Medulla oblongata (tissue), 1 donor: Measurements from ENCODE around the gene SLC38A4.
"Not testable (repeated sequence)": the region's sequence is repeated elsewhere in the genome, so short reads cannot be mapped to it uniquely, and the experiment has no call there.

Experiments
- DNase-seq: peaks from one replicate; pipeline ENCODE4 v3.0.0-alpha.2; 2015; ENCODE audit errors: extremely low spot score

Gene SLC38A4

GRCh38 chr12:46825591-46826414, at the start of gene SLC38A4:
Gene SLC38A4 (minus strand): TSS chr12:46825997. CDS start chr12:46793071, 32,926 bp downstream.
- no peak for DNase-seq

- DNase-seq: no peak
These were observed 49.3 kb upstream of the SLC38A4 start for GRCh38 chr12:46875095-46875494.

DNA sequence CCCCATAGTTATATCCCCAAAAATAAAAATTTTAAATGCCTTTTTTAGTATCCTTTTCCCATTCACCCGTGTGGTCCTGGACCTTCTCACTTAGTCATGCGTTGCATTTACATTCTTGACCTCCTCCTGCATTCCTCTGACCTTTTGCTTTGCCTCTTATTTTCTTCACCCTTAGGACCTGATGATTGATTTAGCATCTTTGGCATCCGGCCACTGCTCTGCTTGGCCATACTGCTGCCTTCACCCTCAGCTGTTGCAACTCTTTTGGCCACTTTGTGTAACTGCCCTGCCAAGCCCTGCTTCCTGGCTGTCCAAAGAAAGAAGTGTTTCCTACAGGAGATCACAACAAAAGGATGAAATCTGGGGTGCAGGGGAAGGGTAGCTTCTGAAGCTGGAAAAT, 48.8 kb upstream of the SLC38A4 start:
- no peak for DNase-seq

GRCh38 chr12:46872135-46872534, 46.3 kb upstream of the SLC38A4 start:
- no peak for DNase-seq

DNA sequence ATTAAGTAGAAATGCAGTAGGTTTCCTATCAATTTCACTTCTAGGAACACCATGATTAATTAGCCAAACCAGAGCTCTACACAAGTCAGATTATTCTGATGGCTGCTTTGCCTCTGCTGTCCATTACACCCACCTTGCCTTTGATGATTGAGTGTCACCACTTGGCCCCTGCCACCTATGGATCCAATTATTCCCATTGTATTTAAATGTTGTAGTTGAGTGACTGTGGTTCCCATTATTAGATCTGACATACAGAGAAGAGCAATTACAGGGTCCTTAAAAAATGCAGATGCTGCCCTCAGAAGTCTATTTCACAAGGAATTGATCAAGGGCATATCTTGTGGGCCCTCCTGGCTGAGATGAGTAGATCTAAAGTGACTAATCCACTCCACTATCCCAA, 39.5 kb upstream of the SLC38A4 start:
- no peak for DNase-seq

DNA sequence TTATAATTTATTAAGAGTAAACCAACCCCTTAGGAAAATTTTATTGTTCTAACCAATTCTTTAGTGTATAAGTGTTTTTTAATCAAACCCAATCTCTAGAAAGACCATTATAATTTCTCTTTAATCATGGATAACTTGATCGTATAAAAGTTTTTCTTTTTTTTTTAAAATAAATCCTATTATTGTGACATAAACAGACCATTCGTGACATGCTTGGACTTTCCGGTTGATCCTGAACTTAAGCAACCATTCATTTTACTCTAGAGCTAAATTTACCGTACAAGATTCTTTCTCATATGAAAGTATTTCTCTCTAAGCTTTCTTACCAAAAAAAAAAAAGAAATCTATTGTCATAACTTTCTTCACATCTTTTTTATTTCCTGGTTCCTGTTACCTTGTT, 32.6 kb upstream of the SLC38A4 start:
- DNase-seq: no peak

DNA sequence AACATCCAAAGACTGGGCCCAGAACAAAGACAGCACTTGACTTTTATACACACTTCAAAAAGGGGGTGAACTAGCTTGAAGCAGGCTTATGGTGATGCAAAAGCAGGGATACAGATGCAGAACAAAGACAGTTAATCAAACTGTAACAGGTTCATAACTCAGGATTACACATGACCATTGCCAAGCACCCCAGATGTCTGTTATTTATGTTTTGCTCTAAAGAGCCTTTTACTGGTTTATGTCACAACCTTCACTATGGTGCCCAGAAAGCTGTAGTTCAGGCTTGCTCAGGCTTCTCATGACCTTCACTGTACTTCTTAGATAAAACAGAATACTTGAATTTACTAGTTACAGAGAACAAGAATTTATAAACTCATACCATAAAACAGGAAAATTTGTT, 31.7 kb upstream of the SLC38A4 start:
- DNase-seq: no peak

- DNase-seq: no peak
These were observed 30.0 kb upstream of the SLC38A4 start for GRCh38 chr12:46855760-46856159.

GRCh38 chr12:46854188-46854587, 28.4 kb upstream of the SLC38A4 start:
- DNase-seq: not testable (repeated sequence)

- DNase-seq: not testable (repeated sequence)
These were observed 23.0 kb upstream of the SLC38A4 start for GRCh38 chr12:46848792-46849191.

DNA sequence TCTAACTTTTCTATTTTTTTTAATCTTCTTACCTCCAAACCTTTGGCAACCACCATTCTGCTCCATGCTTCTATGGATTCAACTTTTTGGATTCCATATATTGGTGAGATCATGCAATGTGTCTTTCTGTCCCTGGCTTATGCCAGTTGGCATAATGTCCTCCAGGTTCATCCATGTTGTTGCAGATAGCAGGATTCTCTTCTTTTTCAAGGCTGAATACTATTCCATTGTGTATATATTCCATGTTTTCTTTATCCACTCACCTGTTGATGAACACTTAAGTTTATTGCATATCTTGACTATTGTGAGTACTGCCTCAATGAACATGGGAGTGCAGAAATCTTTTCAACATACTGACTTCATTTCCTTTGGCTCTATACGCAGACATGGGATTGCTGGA, 21.2 kb upstream of the SLC38A4 start:
- DNase-seq: no peak

GRCh38 chr12:46843811-46844210, 18.0 kb upstream of the SLC38A4 start:
- no peak for DNase-seq

DNA sequence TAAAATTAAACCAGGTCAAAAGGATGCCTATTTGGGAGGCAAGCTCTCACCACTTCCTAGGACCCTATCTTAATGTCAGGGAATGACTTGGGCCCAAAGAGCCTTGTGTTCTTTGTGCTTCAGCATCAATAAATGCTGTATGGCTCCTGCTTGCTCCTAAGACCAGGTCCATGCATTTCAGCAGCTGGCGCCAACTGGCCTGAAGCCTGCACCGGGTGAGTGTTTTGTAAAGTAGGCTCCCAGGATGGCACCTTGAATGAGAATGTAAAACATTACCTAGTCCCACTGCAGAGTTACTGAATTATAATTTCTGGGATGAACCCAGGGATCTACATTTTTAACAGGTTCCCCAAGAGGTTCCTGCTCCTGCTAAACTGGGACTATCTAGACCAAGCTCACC, 16.1 kb upstream of the SLC38A4 start:
- DNase-seq: no peak

GRCh38 chr12:46839964-46840363, 14.2 kb upstream of the SLC38A4 start:
- no peak for DNase-seq

GRCh38 chr12:46839232-46839631, 13.4 kb upstream of the SLC38A4 start:
- no peak for DNase-seq

DNA sequence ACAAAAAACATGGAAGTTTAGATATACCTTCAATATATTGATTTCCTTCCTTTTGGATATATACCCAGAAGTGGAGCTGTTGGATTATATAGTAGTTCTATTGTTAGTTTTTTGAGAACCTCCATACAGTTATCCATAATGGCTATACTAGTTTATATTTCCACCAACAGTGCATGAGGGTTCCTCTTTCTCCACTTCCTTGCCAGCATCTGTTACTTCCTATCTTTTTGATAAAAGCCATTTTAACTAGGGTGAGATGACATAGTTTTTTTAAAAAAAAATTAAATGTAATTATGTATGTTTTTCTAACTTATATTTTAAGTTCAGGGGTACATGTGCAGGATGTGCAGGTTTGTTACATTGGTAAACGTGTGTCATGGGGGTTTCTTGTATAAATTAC, 10.0 kb upstream of the SLC38A4 start:
- DNase-seq: no peak

GRCh38 chr12:46832130-46832704, 6.4 kb upstream of the SLC38A4 start:
- DNase-seq: no peak

GRCh38 chr12:46831335-46832129, 5.7 kb upstream of the SLC38A4 start:
- no peak for DNase-seq

DNA sequence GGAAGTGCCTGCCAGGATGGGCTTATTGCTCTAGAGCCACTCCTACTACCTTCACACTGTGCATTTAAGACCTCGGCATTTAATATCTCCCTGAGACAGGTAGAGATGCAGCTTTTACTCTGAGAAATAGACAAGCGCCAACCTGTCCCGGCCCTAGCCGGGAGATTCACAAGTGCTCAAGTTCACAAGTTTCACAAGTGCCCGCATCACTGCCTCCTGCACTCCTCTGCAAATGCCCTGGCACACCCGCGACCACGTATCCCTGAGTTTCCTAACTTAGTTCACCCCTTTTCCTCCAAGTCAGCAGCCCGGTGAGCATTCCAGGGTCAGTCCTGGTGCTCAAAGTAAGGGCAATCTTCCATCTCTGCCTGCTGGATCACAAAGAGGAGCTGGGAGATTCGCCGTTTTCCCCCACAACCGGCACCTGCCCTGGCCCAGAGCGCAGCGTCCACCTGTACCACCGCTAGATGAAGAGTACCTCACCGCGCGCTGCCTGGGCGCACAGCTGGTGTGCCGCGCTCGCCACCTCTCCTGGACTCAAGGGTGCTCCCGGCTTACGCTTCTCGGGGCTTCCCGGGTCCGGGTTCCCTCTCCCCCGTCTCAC, 5.0 kb upstream of the SLC38A4 start:
- DNase-seq: no peak

DNA sequence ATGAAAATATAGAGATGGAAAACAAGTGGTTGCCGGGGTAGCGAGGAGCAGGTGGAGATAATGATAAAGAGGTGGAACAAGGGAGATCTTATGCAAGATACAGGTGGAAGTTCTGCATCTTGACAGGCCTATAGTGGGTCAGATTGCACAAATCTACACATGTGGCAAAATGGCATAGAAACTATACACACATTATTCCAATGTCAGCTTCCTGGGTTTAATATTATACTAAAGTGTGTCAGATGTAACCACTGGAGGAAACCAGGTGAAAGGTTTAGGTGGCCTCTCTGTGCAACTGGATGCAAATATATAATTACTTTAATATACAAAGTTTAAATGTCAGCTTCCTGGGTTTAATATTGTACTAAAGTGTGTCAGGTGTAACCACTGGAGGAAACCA, 1.1 kb downstream of the SLC38A4 start:
- no peak for DNase-seq

DNA sequence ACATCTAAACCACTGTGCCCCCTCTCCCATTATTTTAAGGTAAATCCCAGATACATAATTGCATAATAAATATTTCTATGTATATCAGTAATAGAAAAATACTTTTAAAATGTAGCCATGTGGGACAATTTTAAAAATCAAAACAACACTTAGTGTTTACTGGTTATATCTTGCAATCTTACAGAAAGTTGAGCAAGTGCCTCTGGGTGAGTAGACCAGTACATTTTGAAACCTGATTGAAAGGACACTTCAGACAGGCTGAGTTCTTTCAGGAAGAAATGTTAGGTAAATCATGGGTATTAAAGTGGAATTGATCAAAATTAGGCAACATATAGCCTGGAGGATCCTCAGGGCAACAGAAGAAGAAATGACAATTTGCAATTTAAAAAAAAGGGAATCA, 7.2 kb downstream of the SLC38A4 start:
- DNase-seq: no peak

GRCh38 chr12:46815809-46816208, 10.0 kb downstream of the SLC38A4 start:
- no peak for DNase-seq
